Testis (tissue), 3 donors: Measurements from ENCODE around the gene DYNLRB1. TPM values are rescaled to one million over a fixed set of nuclear protein-coding genes. Genes with fewer than 3 reads are reported as not detected.

Experiments
- DNase-seq: peaks from one replicate; pipeline ENCODE4 v3.0.0-alpha.2; 2019
- H3K27ac ChIP-seq, 2 donors: fragments of 200-600 bp; sonication (generic); one replicate each; pipeline ENCODE4 v1.5.1; 2019
- H3K27me3 ChIP-seq: fragments of 200-600 bp; sonication (generic); one replicate; pipeline ENCODE4 v1.5.1; 2019
- H3K36me3 ChIP-seq: fragments of 200-600 bp; sonication (generic); one replicate; pipeline ENCODE4 v1.5.1; 2017; ENCODE audit warnings: low read depth; ENCODE audit errors: missing control alignments
- H3K4me1 ChIP-seq: fragments of 200-600 bp; sonication (generic); one replicate; pipeline ENCODE4 v1.5.1; 2019
- H3K4me3 ChIP-seq, 2 donors: fragments of 200-600 bp; sonication (generic); one replicate each; pipeline ENCODE4 v1.5.1; 2017 to 2019
- H3K9me3 ChIP-seq: fragments of 200-600 bp; sonication (generic); one replicate; pipeline ENCODE4 v1.5.1; 2017
- CTCF ChIP-seq, 3 experiments: fragments of 450-650 bp in 2 of 3; fragments of 200-600 bp in 1 of 3; sonication (generic) in 1 of 3; IDR thresholded peaks; one replicate each; pipeline ENCODE4 v1.5.1; 2016 to 2019; ENCODE audit warnings: antibody characterized with exemption in 3 of 3, mild to moderate bottlenecking in 2 of 3, moderate library complexity in 1 of 3
- POLR2A ChIP-seq: fragments of 450-650 bp; IDR thresholded peaks from one replicate; pipeline ENCODE4 v1.6.1; 2017; ENCODE audit warnings: antibody characterized with exemption, mild to moderate bottlenecking, moderate library complexity
- WGBS, 2 donors: methylation state at CpG; one replicate each; pipeline ENCODE4 v1.1.5; 2018; 5-methylcytosine and 5-hydroxymethylcytosine counted together
- intact Hi-C: fragments of 100-400 bp; cut with DNase I; formaldehyde crosslinking; loops from one replicate; pipeline ENCODE4 v1.15.1; 2023; ENCODE audit warnings: low total_unique reads
- polyA plus RNA-seq: library from polyadenylated mRNA; stranded (reverse); fragments of 350-450 nt; fragmentation: Illumina TruSeq; extraction: RNeasy Lipid Tissue Mini Kit (QIAGEN cat#74804); gene quantifications from one replicate; pipeline ENCODE4 v1.2.3, GENCODE V29; 2014; ENCODE audit warnings: low read depth, low replicate concordance; ENCODE audit not compliant: insufficient read depth
- total RNA-seq, 2 donors: library from RNA; depleted of rRNA; stranded (reverse); fragments of >200 nt; gene quantifications; one replicate each; pipeline ENCODE4 v1.2.3, GENCODE V29; 2016

Gene DYNLRB1
- total and polyA plus RNA-seq, 3 donors from 2014 or later: 97.6 to 155 (median 128) TPM

GRCh38 chr20:34559311-34560140, 43.3 kb downstream of the DYNLRB1 start:
- peak; percentile 26 for DNase-seq
- Histone ChIP-seq H3K4me3 (peak overlapping the region; percentile 82 to 86), H3K36me3 (no peaks in the 10 kb centered on the region), H3K27me3 (no peaks in the 10 kb centered on the region), H3K27ac (peak overlapping the region; percentile 87 to 98), H3K4me1 (no peaks in the 10 kb centered on the region), H3K9me3 (no peaks in the 10 kb centered on the region)
- TF ChIP-seq CTCF (IDR thresholded peaks at IDR 0.05): no peak
- intact Hi-C loops: no loop called here
- 28 to 29% methylated on average over 10 to 38 of the region's 43 CpGs for WGBS, 2 donors

GRCh38 chr20:34560141-34560523, 43.9 kb downstream of the DYNLRB1 start:
- H3K27me3 ChIP-seq: no peaks in the 10 kb centered on the region
- H3K4me1 ChIP-seq: no peaks in the 10 kb centered on the region
- intact Hi-C loops: no loop called here
- 80 to 87% methylated on average over 1 to 12 of the region's 12 CpGs for WGBS, 2 donors
- H3K27ac ChIP-seq: no peak overlapping the region
- no peak for DNase-seq
- H3K4me3 ChIP-seq: no peak overlapping the region
- no peaks in the 10 kb centered on the region for H3K36me3 ChIP-seq
- TF ChIP-seq POLR2A (no peak), CTCF (IDR thresholded peaks at IDR 0.05) (no peak)
- H3K9me3 ChIP-seq: no peaks in the 10 kb centered on the region

- 92 to 95% methylated on average over 3 to 7 of the region's 7 CpGs for WGBS, 2 donors
- no peaks in the 10 kb centered on the region for H3K9me3 ChIP-seq
Observed at GRCh38 chr20:34560614-34561013, 44.4 kb downstream of the DYNLRB1 start.

GRCh38 chr20:34561661-34562060, 45.4 kb downstream of the DYNLRB1 start:
- Histone ChIP-seq H3K9me3 (no peaks in the 10 kb centered on the region), H3K4me1 (no peaks in the 10 kb centered on the region), H3K36me3 (no peaks in the 10 kb centered on the region), H3K27ac (no peak overlapping the region), H3K4me3 (no peak overlapping the region), H3K27me3 (no peaks in the 10 kb centered on the region)
- no peak for DNase-seq
- WGBS, 2 donors: 84 to 86% methylated on average over 10 of the region's 10 CpGs
- intact Hi-C loops: no loop called here
- TF ChIP-seq CTCF (IDR thresholded peaks at IDR 0.05): no peak
- no peak for TF ChIP-seq POLR2A

More at GRCh38 chr20:34560614-34561013, 44.4 kb downstream of the DYNLRB1 start:
- no peaks in the 10 kb centered on the region for H3K27me3 ChIP-seq
- TF ChIP-seq CTCF (IDR thresholded peaks at IDR 0.05) (no peak), POLR2A (no peak)
- no peak overlapping the region for H3K27ac ChIP-seq
- intact Hi-C loops: no loop called here
- no peaks in the 10 kb centered on the region for H3K4me1 ChIP-seq
- no peak overlapping the region for H3K4me3 ChIP-seq
- DNase-seq: no peak
- no peaks in the 10 kb centered on the region for H3K36me3 ChIP-seq

- no peak for DNase-seq
- Histone ChIP-seq H3K27ac (no peak overlapping the region), H3K36me3 (no peaks in the 10 kb centered on the region), H3K27me3 (no peaks in the 10 kb centered on the region), H3K9me3 (no peaks in the 10 kb centered on the region), H3K4me1 (no peaks in the 10 kb centered on the region), H3K4me3 (no peak overlapping the region)
- 69 to 83% methylated on average over 4 to 5 of the region's 5 CpGs for WGBS, 2 donors
- peak in 2 of 3 experiments; percentile 16 to 30 for TF ChIP-seq CTCF (IDR thresholded peaks at IDR 0.05)
- TF ChIP-seq POLR2A: no peak
- intact Hi-C loops: no loop called here
Observed at GRCh38 chr20:34562641-34563040, 46.4 kb downstream of the DYNLRB1 start.
